Activated T-cell treated with anti-CD3 and anti-CD28 coated beads, Interleukin-2, amount 50 U/mL, for 1 hour (primary cell): Measurements from ENCODE around the gene GPC6.

Experiments used
- DNase-seq: peaks from one replicate; pipeline ENCODE4 v3.0.0-alpha.2; 2020

Gene GPC6

DNA sequence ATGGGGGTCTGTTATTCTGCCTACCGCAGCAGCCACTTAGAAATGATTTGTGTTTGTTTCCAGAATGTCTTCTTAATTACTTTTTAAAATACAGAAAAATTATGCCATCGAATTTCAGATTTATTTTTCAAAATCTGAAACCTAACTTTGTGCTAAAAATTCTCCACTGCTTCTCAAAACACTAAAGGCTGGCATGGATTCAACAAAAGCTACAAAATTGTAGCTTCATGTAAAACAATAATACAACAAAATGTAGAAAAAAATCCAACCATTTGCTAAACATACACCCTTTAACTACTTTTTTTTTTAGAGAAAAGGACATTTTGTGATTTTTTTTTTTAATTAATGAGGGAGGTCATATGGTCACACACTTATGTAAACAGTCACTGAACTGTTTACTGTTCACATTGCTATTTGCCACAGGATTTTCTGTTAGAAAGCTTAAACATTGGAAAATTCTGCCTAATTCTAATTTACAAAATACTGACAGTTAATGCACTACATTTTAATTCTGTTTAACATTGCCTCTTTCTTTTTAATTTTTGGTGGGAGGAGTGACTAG lies 646.3 kb downstream of the GPC6 start:
- no peak for DNase-seq

DNA sequence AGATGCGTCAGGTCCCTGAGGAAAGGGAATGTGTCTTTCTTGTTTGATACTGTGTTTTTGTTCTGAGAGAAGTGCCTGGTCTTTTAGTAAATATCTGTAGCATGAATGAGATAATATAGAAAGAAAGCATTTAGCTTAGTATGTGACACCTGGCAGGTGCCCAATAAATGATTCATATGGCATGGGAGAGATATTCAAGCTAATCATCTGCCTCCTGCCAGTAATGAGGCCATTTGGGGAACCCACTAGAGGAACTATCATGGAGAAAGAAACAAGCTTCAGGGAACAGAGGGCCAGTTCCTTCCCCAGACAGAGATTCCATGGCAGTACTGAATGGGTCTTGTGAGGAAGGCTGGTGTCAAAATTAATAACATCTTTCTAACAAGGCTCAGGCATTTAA lies 648.9 kb downstream of the GPC6 start:
- DNase-seq, result no peak

DNA sequence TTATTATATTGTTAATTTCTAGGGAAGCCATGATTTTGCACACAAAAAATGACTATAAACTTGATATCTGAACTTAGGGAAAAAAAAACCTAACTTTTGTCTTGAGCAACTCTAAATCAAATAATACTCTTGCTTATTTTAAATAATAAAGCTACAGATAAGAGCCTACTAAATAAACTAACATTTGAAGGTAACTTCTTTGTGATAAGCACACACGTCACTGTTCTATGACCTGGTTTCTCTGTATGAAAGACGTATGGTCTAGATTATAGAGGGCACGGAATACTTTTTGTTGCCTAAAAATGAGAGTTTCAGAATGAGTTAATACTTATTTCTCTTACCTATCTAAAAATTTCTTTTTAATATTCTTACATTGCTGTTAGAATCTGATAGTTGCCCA lies 649.6 kb downstream of the GPC6 start:
- DNase-seq, result no peak

DNA sequence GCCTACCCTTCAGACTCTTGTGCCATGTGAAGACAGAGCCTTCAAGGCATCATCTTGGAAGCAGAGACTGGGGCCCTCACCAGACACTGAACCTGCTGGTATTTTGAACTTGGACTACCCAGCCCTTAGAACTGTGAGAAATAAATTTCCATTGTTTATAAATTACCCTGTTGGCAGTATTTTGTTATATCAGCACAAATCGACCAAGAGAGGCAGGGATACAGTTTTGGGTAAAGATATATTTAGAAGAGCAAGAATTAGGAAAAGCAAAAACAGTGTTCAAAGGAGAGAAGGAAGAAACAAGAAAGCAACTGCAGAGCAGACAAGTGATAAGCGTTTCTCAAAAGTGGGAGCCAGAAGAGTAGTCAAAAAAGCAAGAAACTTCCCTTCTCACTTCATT lies 652.1 kb downstream of the GPC6 start:
- no peak for DNase-seq

DNA sequence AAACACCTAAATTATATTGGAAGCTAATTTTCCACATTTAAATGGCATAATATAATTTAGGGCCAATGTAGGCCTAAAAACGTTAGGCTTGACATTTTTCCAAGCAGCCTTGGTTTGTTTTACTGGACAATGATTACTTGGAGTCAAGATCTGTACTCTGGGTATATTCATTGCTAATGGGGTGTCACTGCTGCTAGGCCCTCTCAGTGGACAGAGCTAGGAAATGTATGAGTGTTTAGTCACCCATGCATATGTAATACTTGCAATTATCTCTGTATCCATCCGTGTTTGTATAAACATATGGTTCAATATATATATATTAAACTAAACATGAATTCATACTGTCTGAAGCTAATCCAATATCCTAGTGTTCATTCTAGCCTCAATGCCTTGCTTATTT lies 654.8 kb downstream of the GPC6 start:
- DNase-seq, result no peak

DNA sequence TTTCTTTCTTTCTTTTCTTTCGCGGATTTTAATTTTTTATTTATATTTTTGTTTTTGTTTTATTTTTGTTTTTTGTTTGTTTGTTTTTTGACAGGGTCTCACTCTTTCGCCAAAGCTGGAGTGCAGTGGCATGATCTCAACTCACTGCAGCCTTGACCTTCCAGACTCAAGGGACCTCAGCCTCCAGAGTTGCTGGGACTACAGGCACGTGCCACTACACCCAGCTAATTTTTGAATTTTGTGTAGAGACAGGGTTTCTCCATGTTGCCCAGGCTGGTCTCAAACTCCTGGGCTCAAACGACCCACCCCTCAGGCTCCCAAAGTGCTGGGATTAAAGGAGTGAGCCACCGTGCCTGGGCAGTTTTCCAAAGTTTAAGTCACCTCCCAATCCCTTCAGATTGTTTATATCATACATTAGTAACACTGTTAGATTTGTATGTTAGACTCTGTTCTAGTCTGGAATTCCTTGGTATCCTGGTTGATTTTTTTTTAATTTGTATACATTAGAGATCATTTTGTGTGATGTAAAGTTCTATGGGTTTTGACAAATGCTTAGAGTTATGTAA lies 655.6 kb downstream of the GPC6 start:
- DNase-seq, result no peak

DNA sequence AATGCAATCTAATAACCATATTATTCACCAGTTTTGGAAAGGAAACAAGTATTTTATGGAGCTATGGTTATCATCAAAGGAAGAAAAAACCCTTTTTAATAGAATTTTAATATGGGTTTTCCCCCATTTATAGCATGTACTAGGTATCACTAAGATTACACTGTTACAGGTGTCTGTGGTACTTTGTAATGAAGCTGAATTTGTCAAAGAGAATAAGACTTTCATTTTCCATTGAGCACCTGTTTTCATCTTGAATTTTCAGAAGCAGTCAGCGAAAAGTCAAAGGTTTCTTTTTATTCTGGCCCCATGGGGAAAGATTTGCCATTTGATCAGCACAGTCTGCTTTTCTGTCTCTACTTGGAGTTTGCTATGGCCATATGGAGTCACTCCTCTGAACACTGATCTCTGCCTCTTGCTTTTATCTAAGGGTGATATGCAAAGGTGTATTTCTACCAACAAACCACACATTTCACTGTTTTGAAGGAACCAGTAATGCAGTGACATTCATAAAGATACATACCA lies 662.9 kb downstream of the GPC6 start:
- no peak for DNase-seq

DNA sequence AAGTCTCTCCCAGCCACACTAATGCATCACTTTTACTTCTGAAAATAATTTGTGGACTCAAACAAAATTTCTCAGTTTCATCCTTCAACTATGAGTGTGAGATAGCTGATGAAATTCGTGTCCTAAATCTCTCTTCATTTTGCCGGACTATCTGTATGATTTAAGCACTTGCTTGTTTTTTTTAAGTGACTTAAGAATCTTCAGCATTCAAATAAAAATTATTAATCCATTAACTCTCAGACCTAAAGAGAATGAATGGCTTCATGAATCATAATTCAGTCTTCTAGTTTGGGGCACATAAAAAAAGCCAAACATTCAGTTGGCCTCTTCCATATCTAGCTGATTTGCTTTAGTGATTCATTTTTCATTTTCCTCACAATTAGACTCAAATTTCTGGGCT lies 673.4 kb downstream of the GPC6 start:
- no peak for DNase-seq

DNA sequence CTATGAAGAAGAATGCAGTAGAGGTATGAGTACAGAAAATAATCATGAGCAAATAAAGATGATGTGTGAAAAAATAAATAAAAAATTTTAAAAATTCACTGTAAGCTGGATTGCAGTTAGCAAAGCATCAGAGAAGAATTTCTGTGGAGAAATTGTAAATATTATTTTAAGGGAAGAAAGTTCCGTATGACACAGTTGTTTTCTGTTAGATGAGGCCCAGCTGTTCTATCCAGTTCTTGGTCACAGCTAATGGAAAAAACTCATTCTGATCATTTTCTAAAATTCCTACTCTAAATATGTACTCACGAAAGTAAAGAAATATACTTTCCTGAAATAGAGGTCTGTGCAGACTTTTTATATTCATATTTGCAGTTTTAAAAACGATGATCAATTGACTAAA lies 674.1 kb downstream of the GPC6 start:
- no peak for DNase-seq

DNA sequence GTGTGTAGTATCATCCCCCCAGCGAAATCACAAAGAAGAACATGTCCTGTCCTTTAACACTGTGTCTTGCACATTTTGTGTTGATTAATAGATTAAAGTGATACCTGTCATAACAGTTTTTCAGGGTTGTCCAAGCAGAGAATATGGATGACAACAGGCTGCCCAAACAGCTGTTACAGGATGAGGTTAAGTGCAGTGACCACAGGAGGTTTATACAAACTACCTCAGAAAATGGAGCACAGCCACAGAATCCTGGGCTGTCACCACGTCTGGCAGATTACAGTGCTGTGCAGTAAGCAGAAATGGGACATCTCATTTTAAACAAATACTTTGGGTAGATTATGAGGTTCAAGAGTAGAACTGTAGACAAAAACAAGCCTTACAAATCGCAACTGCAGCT lies 677.3 kb downstream of the GPC6 start:
- no peak for DNase-seq

DNA sequence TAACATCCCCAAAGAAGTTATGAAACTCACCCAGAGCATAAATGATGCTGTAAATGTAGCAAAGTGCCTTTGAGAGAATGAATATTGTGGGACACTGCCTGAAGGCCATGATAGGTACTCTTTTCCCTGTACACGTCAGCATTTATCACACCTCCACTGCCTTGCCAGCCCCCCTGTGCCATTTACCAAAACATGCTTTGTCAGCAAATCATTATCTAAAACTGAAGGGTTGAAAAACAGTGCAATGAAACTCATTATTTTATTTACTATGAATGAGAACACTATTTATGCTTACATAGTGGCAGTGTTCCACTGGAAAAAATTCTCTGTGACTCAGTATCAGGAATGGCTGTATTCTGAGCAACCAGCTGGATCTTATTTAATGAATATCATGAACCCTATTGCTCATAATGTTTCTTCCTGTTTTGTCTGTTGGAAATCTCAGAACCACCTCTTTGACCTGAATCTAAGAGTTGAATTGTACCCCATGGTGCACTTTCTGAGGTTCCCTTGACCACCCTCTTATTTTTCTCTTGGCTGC lies 688.7 kb downstream of the GPC6 start:
- no peak for DNase-seq

DNA sequence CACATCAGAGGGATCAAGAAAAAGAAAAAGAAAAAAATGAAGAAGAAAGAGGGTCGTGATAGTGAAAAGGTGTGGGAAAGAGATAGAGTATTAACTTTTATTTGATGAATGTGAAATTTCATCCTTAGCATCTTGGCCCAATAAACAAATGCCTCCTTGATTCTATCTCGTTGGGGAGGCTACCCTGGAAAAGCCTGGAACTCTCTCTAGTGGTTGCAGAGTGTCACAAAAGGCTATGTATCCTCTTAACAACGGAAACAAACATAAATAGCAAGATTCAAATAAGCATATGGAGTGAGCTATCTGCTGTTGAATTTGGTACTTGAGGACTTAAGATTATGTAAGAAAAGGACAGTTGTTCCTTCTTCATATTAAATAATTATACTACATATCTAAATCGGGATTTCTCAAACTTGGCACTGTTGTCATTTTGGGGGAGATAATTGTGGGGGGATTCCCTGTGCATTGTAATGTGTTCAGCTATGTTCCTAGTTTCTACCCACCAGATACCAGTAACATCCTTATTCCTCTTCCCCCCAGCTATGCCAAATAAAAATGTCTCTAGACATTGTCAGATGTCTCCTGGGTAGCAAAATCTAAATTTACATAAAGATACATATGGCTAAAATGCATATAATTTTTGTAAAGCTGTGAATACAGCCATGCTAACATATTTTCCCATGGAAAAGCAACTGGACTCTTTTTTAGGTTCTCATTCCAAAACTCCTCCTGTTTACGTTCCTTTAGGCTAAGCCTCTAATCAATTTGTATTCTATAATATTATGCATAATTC lies 695.7 kb downstream of the GPC6 start:
- DNase-seq, result no peak

DNA sequence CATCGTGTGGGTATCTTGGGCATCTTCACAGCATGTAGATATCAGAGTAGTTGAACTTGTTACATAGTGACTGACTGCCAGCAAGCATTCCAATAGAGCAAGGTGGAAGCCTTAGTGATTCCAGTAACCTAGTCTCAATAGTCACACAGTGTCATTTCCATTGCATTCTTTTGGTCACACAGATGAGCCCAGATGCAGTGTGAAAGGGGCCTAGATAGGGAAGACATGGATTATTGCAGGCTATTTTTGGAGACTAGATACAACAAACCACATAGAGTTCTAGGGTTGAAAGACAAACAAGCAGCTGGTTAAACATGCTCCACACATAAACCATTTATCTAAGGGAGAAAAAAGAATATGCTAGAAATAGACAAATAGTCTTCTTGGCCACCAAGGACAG lies 699.4 kb downstream of the GPC6 start:
- DNase-seq, result no peak

DNA sequence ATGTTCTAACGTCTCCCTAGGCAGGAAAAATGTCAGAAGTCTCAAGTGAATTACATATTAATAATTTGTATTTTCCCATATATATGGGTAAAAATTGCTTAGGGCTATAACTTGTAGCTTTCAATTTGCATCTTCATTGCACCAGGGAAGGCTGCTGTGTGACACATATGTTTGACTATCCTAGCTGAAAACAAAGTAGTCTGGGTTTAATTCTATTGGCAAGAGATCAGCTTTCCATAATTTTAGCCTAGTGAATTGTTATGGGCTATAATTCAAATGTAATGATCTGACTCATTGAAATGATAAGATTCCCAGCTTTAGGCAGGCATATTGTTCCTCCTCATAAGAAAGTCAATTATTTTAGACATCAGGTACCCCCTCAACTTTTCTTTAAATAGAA lies 699.8 kb downstream of the GPC6 start:
- DNase-seq, result no peak

DNA sequence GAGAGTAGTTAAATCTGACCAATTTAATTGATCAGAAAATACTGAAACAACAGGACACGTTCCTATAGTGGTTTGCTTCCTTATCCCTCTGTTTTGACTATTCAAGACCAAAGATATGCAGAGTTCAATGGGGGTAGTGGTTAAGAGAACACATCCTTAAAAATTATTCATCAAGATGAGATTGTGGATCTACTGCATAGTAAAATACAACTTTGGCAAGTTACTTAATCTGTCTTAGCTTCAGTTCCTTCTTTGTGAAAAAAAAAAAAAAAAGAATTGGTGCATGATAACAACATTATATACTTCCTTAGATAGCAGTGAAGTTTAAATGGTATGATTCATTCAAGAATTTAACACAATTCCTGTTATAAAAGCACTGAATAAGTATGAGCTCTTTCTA lies 700.8 kb downstream of the GPC6 start:
- no peak for DNase-seq

DNA sequence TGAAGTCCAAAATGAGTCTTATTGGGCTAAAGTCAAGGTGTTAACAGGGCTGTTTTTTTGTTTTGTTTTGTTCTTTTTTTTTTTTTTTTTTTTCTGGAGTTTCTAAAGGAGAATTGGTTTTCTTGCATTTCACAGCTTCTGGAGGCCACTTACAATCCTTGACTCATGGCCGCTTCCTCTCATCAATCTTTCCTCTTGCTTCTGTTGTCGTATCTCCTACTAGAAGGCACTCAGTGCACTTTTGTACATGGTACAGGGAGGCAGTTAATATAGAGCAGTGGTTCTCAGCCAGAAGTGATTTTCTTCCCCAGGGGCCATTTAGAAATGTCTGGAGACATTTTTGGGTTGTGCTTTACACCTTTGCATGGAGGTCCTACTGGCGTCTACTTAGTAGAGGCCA lies 706.3 kb downstream of the GPC6 start:
- DNase-seq, result no peak

DNA sequence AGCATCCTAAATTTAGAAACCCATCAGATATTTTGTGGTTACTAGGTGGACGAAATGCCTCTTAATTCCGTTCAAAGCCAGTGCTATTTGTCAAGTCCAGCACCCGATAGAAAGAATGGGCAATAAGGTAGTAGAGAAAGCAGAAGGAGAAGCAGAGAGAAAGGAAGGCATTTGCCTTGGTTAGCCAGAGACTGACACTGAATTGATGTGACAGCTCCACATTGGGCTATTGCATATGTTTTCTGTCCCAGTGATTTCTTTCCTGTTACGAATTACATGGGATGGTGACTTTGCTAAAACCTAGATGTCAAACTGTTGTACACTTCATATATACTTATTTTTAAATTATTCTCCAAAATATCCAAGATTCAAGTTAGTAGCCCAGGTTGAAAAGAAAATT lies 710.3 kb downstream of the GPC6 start:
- no peak for DNase-seq

DNA sequence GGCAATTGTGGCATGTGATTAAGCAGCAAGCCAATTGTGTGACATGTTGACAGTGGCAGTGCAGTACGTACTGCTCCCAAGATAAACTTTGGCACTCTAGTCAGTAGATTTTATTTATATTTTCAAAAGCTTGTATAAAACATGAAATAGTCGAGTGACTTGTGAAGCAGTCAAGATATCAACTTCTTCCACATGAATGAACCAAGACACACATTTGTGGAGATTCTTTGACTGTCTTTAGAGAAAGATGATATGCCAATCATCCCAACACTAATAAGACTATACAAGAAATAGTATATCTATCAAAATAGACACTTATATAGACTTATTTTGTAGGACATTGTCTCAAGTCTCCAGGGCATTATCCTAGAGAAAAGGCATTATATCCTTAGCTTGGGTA lies 714.8 kb downstream of the GPC6 start:
- DNase-seq, result no peak

DNA sequence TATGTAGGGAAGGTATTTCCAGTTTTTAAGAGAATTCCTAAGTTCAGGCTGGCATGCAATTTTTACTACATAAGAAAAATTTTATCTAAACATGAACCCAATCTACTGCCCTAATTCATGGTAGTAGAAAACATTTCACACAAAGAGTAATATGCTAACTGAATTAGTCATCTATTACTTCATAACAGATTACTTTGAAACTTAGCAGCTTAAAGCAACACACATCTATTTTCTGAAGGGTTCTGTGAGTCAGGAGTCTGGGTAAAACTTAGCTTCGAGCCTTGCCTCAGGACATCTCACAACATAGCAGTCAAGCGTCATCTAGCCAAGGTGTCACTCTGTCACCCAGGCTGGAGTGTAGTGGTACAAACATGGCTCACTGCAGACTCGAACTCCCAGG lies 715.4 kb downstream of the GPC6 start:
- DNase-seq, result no peak

DNA sequence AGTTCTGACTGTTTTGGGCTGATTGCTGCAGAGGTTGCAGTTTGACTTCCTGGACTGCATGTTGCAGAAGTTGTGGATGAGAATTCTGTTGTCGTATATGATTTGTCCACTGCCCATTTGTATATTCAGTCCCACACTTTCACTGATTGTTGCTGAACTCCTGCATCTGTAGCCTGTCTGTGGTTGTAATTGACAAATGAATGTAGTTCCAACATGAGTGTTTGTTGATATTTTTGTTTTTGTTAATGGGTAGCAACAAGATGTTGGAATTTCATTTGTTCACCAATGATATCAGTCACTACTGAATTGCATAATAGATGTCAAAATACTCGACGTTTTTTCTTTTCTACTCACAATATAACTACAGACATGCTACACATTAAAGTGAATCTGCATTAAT lies 719.0 kb downstream of the GPC6 start:
- DNase-seq, result no peak

DNA sequence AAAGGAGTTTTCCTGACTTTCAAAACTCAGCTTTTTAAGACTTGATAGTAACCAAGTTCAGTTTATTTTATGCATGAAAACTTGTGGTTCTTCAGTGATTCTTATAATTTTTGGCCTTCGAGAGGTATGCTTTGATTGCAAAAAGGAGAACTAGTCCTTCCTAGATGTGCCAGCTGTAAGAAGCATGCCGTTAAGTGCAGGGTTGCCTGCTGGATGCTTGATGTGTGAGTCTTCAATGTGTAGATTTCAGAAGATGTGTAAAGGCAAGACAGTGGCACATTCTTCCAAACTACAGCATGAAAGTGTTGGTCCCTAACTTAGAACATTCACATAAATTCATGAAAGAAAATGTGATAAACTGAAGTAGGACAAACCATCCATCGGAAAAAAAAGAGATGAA lies 720.4 kb downstream of the GPC6 start:
- no peak for DNase-seq

DNA sequence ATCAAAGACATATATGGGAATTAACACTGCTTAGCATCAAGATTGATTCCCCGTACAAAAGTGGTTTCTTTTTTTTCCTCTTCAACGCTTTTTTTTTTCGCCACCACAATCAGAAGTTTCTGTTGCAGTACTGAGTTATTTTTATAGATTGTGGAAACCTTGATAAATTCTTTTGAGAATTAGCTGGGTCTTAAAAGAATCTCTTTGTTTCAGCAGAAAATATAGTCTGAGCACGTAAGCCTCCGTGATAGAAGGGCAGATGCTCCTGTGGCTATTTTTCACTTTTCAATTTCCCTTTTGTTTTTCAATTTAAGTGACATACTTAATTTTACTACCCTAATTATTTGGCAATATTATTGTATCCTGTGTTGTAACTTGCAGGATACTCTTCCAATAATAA lies 721.0 kb downstream of the GPC6 start:
- DNase-seq, result no peak

DNA sequence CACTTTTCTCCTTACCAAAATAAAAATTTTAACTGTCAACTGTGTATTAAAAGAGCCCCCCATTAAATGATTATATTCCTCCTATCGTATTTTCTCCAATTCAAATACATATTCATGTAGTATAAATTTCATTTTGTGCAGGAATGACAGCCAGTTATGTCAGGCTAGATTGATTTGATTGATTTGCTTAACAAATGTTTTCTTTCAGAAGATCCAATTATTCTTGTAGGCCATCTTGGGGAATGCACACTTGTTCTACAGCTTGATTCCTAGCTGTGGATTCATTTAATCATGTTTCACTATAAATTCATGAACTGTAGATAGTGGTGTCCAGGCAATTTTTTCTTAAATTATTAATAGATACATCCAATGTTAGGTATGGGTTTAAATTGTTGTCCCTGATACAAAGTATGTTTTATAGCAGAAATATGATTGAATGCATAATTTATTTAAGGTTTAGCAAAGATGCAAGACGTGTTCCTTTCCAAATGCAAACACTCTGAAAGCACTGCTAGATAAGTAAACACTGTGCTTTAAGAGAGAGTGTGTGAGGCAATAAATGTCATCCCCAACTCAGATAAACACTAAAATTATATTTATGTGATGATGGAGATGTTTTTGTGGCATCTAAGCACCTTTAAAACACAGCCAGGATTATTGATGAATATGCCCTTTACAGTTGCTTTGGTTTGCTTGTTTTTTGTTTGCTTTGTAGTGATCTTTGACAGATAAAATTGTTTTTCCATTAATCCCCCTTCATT lies 721.7 kb downstream of the GPC6 start:
- no peak for DNase-seq

DNA sequence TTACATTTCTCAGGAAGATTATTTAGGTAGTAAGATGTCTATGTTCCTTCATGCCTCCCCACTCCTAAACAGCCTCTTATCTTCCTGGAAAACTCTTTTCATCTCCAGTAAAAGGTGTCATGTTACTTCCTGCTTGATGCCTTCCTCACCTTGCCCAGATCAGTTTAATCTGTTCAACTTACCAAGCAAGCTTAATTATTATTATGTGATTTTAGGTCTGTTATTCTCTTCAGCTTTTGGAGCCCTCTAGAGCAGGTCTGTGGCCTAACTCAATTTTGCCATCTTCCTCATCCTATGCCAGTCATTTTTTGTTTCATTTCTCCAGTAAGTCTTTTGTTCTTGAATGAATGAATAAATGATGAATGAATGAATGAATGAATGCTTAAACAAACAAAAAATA lies 724.5 kb downstream of the GPC6 start:
- DNase-seq, result no peak
